GM12878 (cell line): ENCODE data around the gene PPP2R2B. TPM values are rescaled to one million over a fixed set of nuclear protein-coding genes. Genes with fewer than 3 reads are reported as not detected.

ENCODE experiments used
- ATAC-seq: fragments of 200-7000 bp; cut with Tn5 transposase; 3 replicates; pipeline ENCODE4 v1.9.1; 2020; ENCODE audit warnings: mild to moderate bottlenecking, moderate library complexity
- BruUV-seq: library from RNA; stranded (reverse); fragments of 400-500 nt; replicated peaks from 2 replicates; lab custom pipeline; 2021; lab: Mats Ljungman, UMichigan
- CTCF ChIA-PET: fragments of 300-600 bp; sonication (Branson Sonifier 250); formaldehyde crosslinking; extraction: SDS; loops from one replicate; lab custom pipeline; 2021; ENCODE audit warnings: inconsistent platforms; lab: Yijun Ruan, JAX
- POLR2A ChIA-PET: fragments of 350-600 bp; formaldehyde crosslinking; extraction: SDS; loops from one replicate; lab custom pipeline; 2021; ENCODE audit warnings: inconsistent platforms; lab: Charles Lee
- RAD21 ChIA-PET: fragments of 300-600 bp; sonication (Branson Sonifier 250); formaldehyde crosslinking; loops from one replicate; lab custom pipeline; 2023; ENCODE audit warnings: antibody characterized with exemption; ENCODE audit not compliant: unreplicated experiment; lab: Charles Lee
- SMC1A ChIA-PET: fragments of 300-600 bp; sonication (Branson Sonifier 250); formaldehyde crosslinking; loops from one replicate; lab custom pipeline; 2023; ENCODE audit not compliant: unreplicated experiment, uncharacterized antibody; lab: Charles Lee
- DNase-seq: peaks from one replicate; pipeline ENCODE4 v3.0.0-alpha.2; 2011; ENCODE audit warnings: low read depth, low spot score
- FAIRE-seq: peaks from 3 replicates; lab custom pipeline; 2011; peaks lifted over from hg19 to GRCh38; lab: Jason Lieb, UNC
- H2AFZ ChIP-seq: 2 replicates; pipeline ENCODE4 v1.6.0; 2011; ENCODE audit warnings: low read depth, low read length, control low read depth; ENCODE audit not compliant: control insufficient read depth
- H3K27ac ChIP-seq: 2 replicates; pipeline ENCODE4 v1.5.1; 2011; ENCODE audit warnings: control low read depth; ENCODE audit not compliant: control insufficient read depth, insufficient read depth
- H3K27me3 ChIP-seq, 2 experiments: replicated peaks in 1 of 2; 2 replicates each; pipeline versions ENCODE4 v1.6.0 to v1.6.1; 2011; ENCODE audit warnings: low read length in 1 of 2; ENCODE audit not compliant: control insufficient read depth in 2 of 2, insufficient read depth in 2 of 2
- H3K36me3 ChIP-seq, 2 experiments: 2 replicates each; pipeline ENCODE4 v1.5.1; 2011; ENCODE audit warnings: low read length in 1 of 2; ENCODE audit not compliant: control insufficient read depth in 2 of 2, insufficient read depth in 2 of 2
- H3K4me1 ChIP-seq: 2 replicates; pipeline ENCODE4 v1.6.1; 2011; ENCODE audit warnings: mild to moderate bottlenecking, low read length, moderate library complexity, mixed read lengths; ENCODE audit not compliant: control insufficient read depth, insufficient read depth
- H3K4me2 ChIP-seq: 2 replicates; pipeline ENCODE4 v1.6.0; 2011; ENCODE audit warnings: control low read depth; ENCODE audit not compliant: control insufficient read depth, insufficient read depth
- H3K4me3 ChIP-seq: fragments of 200-600 bp; sonication (generic); 2 replicates; pipeline ENCODE4 v1.5.1; 2016
- H3K79me2 ChIP-seq: 2 replicates; pipeline ENCODE4 v1.6.0; 2011; ENCODE audit warnings: low read length; ENCODE audit not compliant: control insufficient read depth, insufficient read depth
- H3K9ac ChIP-seq: 2 replicates; pipeline ENCODE4 v1.8.0; 2011; ENCODE audit warnings: low read length, control low read depth, mixed read lengths; ENCODE audit not compliant: control insufficient read depth, insufficient read depth
- H3K9me3 ChIP-seq: replicated peaks from 3 replicates; pipeline ENCODE4 v1.5.1; 2011; ENCODE audit warnings: mild to moderate bottlenecking, low read length; ENCODE audit not compliant: control insufficient read depth, insufficient read depth
- H4K20me1 ChIP-seq: 2 replicates; pipeline ENCODE4 v1.6.0; 2011; ENCODE audit not compliant: control insufficient read depth, insufficient read depth
- BACH1 ChIP-seq: fragments of 450-650 bp; IDR thresholded peaks from 2 replicates; pipeline ENCODE4 v1.6.1; 2017; ENCODE audit warnings: mild to moderate bottlenecking, borderline replicate concordance
- BMI1 ChIP-seq: fragments of 450-650 bp; IDR thresholded peaks from 2 replicates; pipeline ENCODE4 v1.6.1; 2016; ENCODE audit warnings: mild to moderate bottlenecking, moderate library complexity, borderline replicate concordance
- ETV6 ChIP-seq, 2 experiments: fragments of 450-650 bp in 1 of 2; IDR thresholded peaks in 1 of 2; conservative IDR thresholded peaks in 1 of 2; 2 replicates each; pipeline ENCODE4 v1.6.1; 2014; ENCODE audit warnings: antibody characterized with exemption in 1 of 2, borderline replicate concordance in 1 of 2, low read depth in 1 of 2, mild to moderate bottlenecking in 1 of 2, moderate library complexity in 1 of 2
- HDAC2 ChIP-seq: fragments of 200-600 bp; sonication (generic); IDR thresholded peaks from 2 replicates; pipeline ENCODE4 v1.6.1; 2017
- MXI1 ChIP-seq: fragments of 150-350 bp; IDR thresholded peaks from 2 replicates; pipeline ENCODE4 v1.6.1; 2011; ENCODE audit warnings: low read depth, mild to moderate bottlenecking, inconsistent platforms, low read length, improper control_type of control experiment
- NFIC ChIP-seq: IDR thresholded peaks from 2 replicates; pipeline ENCODE4 v1.6.1; 2012; ENCODE audit warnings: low read depth, mild to moderate bottlenecking, inconsistent platforms, low read length, moderate library complexity
- RAD51 ChIP-seq: fragments of 450-650 bp; IDR thresholded peaks from 2 replicates; pipeline ENCODE4 v1.6.1; 2016; ENCODE audit warnings: moderate library complexity, mild to moderate bottlenecking, inconsistent platforms
- RBBP5 ChIP-seq: fragments of 200-600 bp; sonication (generic); conservative IDR thresholded peaks from 2 replicates; pipeline ENCODE4 v1.6.1; 2016
- RCOR1 ChIP-seq: conservative IDR thresholded peaks from 2 replicates; pipeline ENCODE4 v1.6.1; 2012; ENCODE audit warnings: low read depth, low read length, improper control_type of control experiment
- RELA ChIP-seq: fragments of 450-650 bp; IDR thresholded peaks from 2 replicates; pipeline ENCODE4 v1.8.0; 2014; ENCODE audit warnings: borderline replicate concordance; ENCODE audit not compliant: partially characterized antibody
- RFX5 ChIP-seq: IDR thresholded peaks from 2 replicates; pipeline ENCODE4 v1.6.1; 2011; ENCODE audit warnings: low read depth, low read length, improper control_type of control experiment
- SPI1 ChIP-seq: IDR thresholded peaks from 2 replicates; pipeline ENCODE4 v1.6.1; 2011; ENCODE audit warnings: low read depth, mild to moderate bottlenecking, low read length, moderate library complexity, borderline replicate concordance; ENCODE audit not compliant: insufficient read depth
- SUPT20H ChIP-seq: IDR thresholded peaks from 2 replicates; pipeline ENCODE4 v1.6.1; 2011; ENCODE audit warnings: low read depth, mild to moderate bottlenecking, low read length, moderate library complexity, borderline replicate concordance; ENCODE audit not compliant: control insufficient read depth
- ZSCAN29 ChIP-seq: fragments of 450-650 bp; IDR thresholded peaks from 2 replicates; pipeline ENCODE4 v1.6.1; 2017; ENCODE audit warnings: mild to moderate bottlenecking, moderate library complexity
- WGBS: methylation state at CpG from one replicate; pipeline ENCODE4 v1.1.6; 2016; ENCODE audit warnings: low lambda C conversion rate; ENCODE audit not compliant: insufficient replicate concordance, insufficient coverage; ENCODE audit errors: missing lambda C conversion rate; 5-methylcytosine and 5-hydroxymethylcytosine counted together
- in situ Hi-C: fragments of 300-500 bp; cut with MboI; formaldehyde crosslinking; loops from 9 replicates; pipeline ENCODE4 v1.14.3; 2018; ENCODE audit warnings: mixed read lengths
- intact Hi-C: fragments of 100-400 bp; cut with micrococcal nuclease; formaldehyde crosslinking; loops from one replicate; pipeline ENCODE4 v1.14.2; 2022; ENCODE audit not compliant: unreplicated experiment
- polyA plus RNA-seq, 11 experiments: library from polyadenylated mRNA; depleted of rRNA in 4 of 11; unstranded in 6 of 11; stranded (reverse) in 5 of 11; fragments of >200 nt; fragmentation: Nextera tagmentation in 4 of 11; fragmentation: Illumina TruSeq in 1 of 11; extraction: Ambion mirVana in 4 of 11; extraction: Trizol in 1 of 11; gene quantifications; 1 replicate in 1 of 11; 2 replicates in 10 of 11; pipeline versions ENCODE4 v1.2.1 to v1.2.3, GENCODE V29; 2011 to 2016; ENCODE audit warnings: inconsistent platforms in 2 of 11, missing spikeins in 2 of 11, low read depth in 1 of 11
- total RNA-seq, 4 experiments: library from RNA; depleted of rRNA in 3 of 4; stranded (reverse); fragments of >200 nt in 3 of 4; fragmentation: Illumina TruSeq in 1 of 4; extraction: Trizol in 1 of 4; gene quantifications; 2 replicates each; pipeline versions ENCODE4 v1.2.1 to v1.2.3, GENCODE V29; 2013 to 2021
- TF ChIP-seq, protein P1 (sequence below): fragments of 450-650 bp; IDR thresholded peaks from 2 replicates; pipeline ENCODE4 v1.6.1; 2018; ENCODE audit warnings: mild to moderate bottlenecking, low read depth, moderate library complexity; ENCODE audit not compliant: partially characterized antibody
- TF ChIP-seq, protein P2 (sequence below): IDR thresholded peaks from 2 replicates; pipeline ENCODE4 v1.6.1; 2012; ENCODE audit warnings: low read depth, low read length, improper control_type of control experiment
- TF ChIP-seq, protein P3 (sequence below): IDR thresholded peaks from 2 replicates; pipeline ENCODE4 v1.6.1; 2011; ENCODE audit warnings: low read depth, low read length, improper control_type of control experiment, borderline replicate concordance

The PPP2R2B gene
- total and polyA plus RNA-seq, 10 of the 15 experiments (the other 5 are each of a cell fraction or from before 2014, with no cell fraction given): not detected

DNA sequence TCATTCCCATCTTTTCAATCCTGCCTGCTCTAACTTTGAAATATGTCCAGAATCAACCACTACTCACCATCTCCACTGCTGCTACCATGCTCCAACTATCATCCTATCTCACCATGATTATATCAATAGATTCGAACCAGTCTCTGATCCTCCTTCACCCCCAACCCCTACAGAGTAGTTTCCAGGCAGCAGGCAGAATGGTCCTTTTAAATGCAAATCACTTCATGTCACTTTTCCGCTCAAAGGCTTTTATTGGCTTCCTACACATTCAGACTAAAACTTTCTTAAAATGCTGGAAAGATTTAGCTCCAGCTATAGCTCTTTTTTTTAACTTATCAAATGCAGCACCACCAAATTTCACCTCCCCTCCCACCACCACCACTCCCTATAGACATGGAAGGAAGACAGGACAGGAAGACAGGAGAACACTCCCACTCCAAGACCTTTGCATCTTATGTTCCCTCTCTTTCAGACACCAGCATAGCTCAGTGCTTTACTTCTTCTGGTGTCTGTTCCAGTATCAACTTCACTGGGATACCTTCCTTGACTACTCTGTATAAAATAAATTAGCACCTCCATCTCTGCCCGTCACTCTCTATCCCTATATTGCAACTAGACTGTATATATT, 9.9 kb upstream of the PPP2R2B start (continued):
- TF ChIP-seq, protein P1, sequence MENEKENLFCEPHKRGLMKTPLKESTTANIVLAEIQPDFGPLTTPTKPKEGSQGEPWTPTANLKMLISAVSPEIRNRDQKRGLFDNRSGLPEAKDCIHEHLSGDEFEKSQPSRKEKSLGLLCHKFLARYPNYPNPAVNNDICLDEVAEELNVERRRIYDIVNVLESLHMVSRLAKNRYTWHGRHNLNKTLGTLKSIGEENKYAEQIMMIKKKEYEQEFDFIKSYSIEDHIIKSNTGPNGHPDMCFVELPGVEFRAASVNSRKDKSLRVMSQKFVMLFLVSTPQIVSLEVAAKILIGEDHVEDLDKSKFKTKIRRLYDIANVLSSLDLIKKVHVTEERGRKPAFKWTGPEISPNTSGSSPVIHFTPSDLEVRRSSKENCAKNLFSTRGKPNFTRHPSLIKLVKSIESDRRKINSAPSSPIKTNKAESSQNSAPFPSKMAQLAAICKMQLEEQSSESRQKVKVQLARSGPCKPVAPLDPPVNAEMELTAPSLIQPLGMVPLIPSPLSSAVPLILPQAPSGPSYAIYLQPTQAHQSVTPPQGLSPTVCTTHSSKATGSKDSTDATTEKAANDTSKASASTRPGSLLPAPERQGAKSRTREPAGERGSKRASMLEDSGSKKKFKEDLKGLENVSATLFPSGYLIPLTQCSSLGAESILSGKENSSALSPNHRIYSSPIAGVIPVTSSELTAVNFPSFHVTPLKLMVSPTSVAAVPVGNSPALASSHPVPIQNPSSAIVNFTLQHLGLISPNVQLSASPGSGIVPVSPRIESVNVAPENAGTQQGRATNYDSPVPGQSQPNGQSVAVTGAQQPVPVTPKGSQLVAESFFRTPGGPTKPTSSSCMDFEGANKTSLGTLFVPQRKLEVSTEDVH: no peak
- TF ChIP-seq BMI1: no peak
- TF ChIP-seq, all 136 proteins: peak for 0

DNA sequence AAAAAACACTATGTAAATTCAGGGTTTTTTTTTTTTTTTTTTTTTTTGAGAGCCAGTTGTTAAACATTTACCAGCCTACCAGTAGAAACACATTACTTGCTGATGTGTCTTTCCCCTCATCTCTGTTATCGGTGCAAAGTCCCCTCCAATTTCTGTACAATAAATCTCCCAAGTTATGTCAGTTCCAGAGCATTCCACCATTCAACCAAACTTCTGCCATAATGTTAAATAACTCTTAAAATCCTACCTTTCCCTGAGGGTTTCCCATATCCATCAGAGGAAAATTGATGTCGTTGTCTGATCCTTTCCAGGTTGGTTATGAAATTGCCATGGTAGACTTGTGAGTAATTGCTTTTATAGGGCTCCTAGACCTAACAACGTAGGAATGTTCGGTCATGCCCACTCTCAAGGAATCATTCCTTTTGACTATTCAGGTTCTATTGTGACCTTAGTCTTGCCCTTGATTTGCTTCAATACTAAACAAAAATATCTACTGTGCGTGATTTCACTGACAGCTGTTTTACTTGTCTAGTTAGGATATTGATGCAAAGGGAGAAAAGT, 5.6 kb upstream of the PPP2R2B start:
- Histone ChIP-seq H3K27me3 (no peaks in the 10 kb centered on the region), H3K36me3 (no peaks in the 10 kb centered on the region), H3K27ac (no peak overlapping the region), H3K79me2 (no peaks in the 10 kb centered on the region), H3K4me2 (no peak overlapping the region), H3K9me3 (no peaks in the 10 kb centered on the region), H3K4me1 (no peaks in the 10 kb centered on the region), H3K4me3 (no peak overlapping the region), H4K20me1 (no peaks in the 10 kb centered on the region), H3K9ac (no peak overlapping the region), H2AFZ (no peak overlapping the region)
- FAIRE-seq (no peak), DNase-seq (no peak), ATAC-seq (no peak)
- POLR2A ChIA-PET: no interaction called here
- SMC1A ChIA-PET: no interaction called here
- intact Hi-C loops: no loop called here
- WGBS: 46% methylated on average over 5 of the region's 5 CpGs
- in situ Hi-C loops: no loop called here
- TF ChIP-seq NFIC (no peak), MXI1 (no peak), HDAC2 (no peak), RFX5 (no peak), RCOR1 (no peak), RBBP5 (no peak), BACH1 (no peak), RAD51 (no peak), RELA (no peak), ZSCAN29 (no peak), ETV6 (conservative IDR thresholded peaks at IDR 0.05 in 1 of 2, IDR thresholded peaks at IDR 0.05 in 1 of 2; ENCODE audit: borderline replicate concordance in 1 of 2, low read depth in 1 of 2) (no peak), SUPT20H (no peak), SPI1 (no peak)
- TF ChIP-seq, protein P2, sequence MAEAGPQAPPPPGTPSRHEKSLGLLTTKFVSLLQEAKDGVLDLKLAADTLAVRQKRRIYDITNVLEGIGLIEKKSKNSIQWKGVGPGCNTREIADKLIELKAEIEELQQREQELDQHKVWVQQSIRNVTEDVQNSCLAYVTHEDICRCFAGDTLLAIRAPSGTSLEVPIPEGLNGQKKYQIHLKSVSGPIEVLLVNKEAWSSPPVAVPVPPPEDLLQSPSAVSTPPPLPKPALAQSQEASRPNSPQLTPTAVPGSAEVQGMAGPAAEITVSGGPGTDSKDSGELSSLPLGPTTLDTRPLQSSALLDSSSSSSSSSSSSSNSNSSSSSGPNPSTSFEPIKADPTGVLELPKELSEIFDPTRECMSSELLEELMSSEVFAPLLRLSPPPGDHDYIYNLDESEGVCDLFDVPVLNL: no peak
- TF ChIP-seq, protein P3, sequence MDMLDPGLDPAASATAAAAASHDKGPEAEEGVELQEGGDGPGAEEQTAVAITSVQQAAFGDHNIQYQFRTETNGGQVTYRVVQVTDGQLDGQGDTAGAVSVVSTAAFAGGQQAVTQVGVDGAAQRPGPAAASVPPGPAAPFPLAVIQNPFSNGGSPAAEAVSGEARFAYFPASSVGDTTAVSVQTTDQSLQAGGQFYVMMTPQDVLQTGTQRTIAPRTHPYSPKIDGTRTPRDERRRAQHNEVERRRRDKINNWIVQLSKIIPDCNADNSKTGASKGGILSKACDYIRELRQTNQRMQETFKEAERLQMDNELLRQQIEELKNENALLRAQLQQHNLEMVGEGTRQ: no peak
- no TSS peak for BruUV-seq
- CTCF ChIA-PET: no interaction called here
- RAD21 ChIA-PET: no interaction called here
